GM12801 (cell line): ENCODE measurements around the gene CMIP.

Experiments
- TF ChIP-seq, protein P1 (sequence below): IDR thresholded peaks from one replicate; pipeline ENCODE4 v1.5.1; 2011; ENCODE audit warnings: control low read depth; ENCODE audit not compliant: insufficient read length; ENCODE audit errors: extremely low read depth

The CMIP gene

DNA sequence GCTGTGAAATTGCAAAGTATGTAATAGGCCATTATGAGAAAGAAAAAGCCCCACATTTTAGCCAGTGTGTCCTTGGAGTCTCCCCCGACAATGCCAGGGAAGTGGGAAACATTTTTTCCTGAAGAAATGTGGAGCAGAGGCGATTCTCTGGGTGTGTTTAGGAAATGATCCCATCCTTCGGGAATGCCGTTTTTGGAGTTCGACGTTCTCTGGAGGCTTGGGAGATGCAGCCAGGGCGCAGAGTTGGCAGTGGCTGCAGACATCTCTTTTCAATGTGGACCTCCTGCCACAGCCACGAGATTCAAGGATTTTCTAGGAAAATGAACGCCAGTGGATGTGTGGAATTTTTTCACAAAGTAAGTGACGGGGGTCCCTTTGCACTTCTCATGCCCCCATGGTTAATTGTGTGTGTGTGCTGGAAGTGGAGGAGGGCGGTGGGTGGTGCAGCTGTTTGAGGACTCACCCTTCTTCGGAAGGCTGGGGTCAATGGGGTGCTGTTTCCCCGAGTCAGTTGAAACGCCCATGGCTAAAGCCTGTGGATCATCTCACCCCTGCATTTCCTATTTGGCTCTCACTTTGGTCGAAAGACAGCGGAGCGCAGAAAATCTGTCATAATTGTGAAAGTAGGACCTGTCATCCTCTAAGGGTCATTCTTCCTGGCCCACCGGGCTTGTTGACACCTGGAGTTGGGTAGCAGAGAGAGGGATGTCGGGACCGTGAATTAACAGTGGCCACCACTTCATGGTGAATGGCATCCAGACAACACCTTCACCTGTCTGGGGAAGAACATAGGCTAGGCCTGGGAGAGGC lies 73.2 kb downstream of the CMIP start:
- TF ChIP-seq, protein P1, sequence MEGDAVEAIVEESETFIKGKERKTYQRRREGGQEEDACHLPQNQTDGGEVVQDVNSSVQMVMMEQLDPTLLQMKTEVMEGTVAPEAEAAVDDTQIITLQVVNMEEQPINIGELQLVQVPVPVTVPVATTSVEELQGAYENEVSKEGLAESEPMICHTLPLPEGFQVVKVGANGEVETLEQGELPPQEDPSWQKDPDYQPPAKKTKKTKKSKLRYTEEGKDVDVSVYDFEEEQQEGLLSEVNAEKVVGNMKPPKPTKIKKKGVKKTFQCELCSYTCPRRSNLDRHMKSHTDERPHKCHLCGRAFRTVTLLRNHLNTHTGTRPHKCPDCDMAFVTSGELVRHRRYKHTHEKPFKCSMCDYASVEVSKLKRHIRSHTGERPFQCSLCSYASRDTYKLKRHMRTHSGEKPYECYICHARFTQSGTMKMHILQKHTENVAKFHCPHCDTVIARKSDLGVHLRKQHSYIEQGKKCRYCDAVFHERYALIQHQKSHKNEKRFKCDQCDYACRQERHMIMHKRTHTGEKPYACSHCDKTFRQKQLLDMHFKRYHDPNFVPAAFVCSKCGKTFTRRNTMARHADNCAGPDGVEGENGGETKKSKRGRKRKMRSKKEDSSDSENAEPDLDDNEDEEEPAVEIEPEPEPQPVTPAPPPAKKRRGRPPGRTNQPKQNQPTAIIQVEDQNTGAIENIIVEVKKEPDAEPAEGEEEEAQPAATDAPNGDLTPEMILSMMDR, result no peak

DNA sequence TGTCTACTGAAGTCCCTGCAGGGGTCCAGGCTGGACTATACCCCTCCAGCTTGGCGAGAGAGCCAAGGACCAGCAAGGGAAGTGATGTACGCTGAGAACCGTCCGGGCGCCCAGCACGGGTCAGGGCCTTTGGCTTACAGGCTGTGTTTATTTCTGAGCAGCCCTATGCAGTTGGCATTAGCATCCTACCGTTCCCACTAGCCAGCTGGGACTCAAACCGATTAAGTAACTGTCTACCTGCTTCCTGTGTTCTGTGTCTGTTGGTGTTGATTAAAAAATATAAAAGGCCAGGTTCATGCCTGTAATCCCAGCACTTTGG lies 73.8 kb downstream of the CMIP start:
- TF ChIP-seq, protein P1, result no peak

DNA sequence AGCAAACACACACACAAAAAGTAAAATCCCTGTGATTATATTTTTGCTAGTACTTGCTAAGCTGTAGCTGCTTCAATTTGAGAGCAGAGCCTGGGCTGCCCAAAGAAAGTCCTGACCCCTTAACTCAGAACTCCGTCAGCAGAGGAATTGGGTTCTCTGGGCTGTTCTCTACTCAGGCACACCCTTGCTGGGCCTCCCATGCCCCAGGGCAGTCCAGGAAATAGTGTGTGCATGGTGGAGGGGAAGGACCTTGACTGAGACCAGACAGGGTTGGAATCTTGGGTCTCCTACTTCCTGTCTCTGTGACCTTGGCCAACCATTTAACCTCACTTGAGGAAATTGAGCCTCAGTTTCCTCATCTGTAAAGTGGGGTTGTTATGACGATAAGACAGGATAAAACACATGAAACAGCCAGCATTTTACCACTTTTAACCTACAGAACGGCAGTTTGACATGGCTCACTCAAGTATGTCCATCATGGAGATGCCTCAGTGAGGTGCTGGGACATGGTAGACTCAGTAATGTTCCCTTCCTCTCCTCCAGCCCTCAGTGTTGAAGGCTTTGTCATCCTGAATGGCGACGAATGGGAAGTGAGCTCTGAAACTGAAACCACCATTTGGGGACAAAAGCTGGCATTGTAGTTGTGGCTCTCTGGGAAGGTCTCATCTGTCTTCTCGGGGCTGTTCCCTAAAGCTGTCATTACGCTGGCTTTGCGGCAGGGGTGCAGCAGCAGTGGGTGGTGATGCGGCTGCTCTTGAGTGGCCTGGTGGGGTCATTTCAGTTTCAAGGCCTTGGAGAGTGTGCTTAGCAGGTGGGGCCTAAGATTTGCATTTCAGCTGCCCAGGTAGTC lies 74.9 kb downstream of the CMIP start:
- TF ChIP-seq, protein P1, result no peak

DNA sequence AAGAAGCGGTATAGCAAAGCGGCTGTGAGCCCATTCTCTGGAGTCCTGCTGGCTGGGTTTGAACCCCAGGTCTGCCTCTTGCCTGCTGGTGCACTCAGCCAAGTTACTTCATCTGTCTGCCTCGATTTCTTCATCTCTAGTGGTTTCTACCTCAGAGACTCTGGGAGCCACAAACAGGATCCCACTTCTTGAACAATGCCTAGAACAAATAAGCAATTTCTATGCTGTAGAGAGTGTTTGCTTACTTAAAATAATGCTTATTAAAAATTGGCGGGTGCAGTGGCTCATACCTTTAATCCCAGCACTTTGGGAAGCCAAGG lies 75.5 kb downstream of the CMIP start:
- TF ChIP-seq, protein P1, result no peak

DNA sequence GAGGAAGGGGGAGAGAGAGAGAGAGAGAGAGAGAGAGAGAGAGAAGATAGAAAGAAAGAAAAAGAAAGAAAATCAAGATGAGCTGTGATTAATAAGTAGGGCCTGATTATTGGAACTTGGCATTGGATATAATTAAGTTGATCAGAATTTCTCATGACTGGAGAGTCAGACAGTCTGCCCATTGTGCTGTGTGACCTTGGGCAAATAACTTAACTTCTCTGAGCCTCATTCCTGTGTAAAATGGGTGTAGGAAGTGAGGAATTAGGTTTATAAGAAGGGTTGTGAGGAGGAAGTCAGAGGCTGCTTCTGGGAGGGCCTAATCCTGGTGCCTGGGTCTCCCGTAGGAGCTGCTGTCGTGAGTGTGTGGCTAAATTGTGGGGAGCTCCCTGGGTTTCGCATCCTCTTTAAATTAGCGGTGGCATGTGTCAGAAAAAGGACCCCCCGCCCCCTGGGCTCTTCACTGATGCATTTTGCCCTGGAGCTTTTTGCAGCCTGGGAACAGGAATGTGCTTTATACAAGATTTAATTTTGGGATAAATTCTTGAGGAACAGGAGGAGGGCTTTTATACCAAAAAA lies 76.0 kb downstream of the CMIP start:
- TF ChIP-seq, protein P1, result no peak

DNA sequence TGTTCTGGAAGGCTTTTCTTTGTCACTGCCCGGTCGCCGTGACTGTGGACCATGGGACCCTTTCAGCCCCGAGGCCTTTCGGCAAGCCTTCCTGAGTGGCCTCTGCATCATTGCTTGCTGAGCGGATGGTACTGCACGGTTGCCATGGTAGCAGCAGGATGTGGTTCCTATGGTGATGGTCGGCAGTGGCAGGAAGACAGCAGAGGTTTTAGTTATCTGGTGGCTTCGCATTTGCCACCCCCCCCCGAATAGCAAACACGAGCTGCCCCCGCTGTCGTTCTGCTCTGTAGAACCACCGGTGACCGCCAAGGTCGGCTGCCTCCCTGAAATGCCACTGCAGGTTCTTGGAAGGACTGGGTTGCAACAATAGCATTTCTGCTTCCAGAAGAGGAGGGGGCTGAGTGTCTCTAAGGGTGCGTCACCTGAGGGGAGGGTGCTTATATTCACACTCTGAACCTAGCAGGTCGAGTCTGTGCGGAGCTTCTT lies 76.6 kb downstream of the CMIP start:
- TF ChIP-seq, protein P1, result no peak

DNA sequence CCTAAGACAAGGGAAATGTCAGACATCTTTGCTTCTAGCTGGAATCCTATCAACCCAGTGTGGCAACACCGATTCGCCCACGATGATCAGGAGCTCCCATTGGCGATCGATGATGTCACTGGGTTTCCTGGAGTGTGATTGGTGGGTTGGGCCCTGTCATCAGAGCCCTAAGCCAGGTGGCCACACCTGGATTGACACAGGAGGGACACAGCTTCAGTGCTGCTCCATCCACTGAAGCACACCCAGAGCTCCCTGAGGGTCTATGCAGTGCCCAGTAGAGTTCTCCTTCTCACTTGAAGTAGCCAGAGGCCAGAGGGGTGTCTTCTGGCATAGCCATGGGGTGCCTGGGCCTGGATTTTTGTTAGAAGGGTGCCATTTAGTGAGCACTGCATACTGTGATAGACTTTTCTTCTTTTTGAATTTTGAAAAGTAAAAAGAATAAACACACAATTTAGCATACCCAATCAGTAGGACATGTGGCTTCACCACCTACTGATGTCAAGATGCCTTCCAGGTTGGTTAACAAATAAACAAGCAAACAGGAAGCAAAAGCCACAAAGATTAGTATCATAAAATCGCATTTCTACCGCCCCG lies 77.6 kb downstream of the CMIP start:
- TF ChIP-seq, protein P1, result no peak
